ENCODE measurements around the gene HGF. TPM values are rescaled to one million over a fixed set of nuclear protein-coding genes. Genes with fewer than 3 reads are reported as not detected.

HGF gene
- total and polyA plus RNA-seq, 4 donors = 3.1 to 25.5 (median 12.3) TPM

DNA sequence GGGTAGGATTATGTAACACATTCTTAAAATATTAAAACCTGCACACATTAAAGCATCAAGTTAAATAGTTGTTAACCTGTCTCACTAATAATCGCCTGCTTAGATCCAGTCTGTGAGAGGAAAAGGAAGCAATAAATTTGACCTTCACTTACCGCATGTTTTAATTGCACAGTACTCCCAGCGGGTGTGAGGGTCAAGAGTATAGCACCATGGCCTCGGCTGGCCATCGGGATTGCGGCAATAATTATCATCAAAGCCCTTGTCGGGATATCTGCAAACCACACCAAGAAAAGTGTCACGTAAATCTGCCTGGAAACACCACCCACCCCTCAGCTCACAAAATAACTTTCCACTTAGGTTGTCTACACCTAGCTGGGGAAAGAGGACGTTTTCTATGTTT lies 26.6 kb downstream of the HGF start:
- TF ChIP-seq, protein P1, sequence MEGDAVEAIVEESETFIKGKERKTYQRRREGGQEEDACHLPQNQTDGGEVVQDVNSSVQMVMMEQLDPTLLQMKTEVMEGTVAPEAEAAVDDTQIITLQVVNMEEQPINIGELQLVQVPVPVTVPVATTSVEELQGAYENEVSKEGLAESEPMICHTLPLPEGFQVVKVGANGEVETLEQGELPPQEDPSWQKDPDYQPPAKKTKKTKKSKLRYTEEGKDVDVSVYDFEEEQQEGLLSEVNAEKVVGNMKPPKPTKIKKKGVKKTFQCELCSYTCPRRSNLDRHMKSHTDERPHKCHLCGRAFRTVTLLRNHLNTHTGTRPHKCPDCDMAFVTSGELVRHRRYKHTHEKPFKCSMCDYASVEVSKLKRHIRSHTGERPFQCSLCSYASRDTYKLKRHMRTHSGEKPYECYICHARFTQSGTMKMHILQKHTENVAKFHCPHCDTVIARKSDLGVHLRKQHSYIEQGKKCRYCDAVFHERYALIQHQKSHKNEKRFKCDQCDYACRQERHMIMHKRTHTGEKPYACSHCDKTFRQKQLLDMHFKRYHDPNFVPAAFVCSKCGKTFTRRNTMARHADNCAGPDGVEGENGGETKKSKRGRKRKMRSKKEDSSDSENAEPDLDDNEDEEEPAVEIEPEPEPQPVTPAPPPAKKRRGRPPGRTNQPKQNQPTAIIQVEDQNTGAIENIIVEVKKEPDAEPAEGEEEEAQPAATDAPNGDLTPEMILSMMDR (IDR thresholded peaks at IDR 0.05; ENCODE audit: control extremely low read depth, extremely low read depth) = no peak
- Histone ChIP-seq H3K4me3 (no peak overlapping the region), H3K9me3 (ENCODE audit: control insufficient read depth in 4 of 4, insufficient read depth in 3 of 4, low read length in 3 of 4) (no peaks in the 10 kb centered on the region), H3K4me1 (ENCODE audit: control insufficient read depth in 5 of 5, insufficient read depth in 5 of 5, low read length in 5 of 5) (no peaks in the 10 kb centered on the region), H3K36me3 (ENCODE audit: control insufficient read depth in 4 of 4, insufficient read depth in 4 of 4, low read length in 4 of 4) (peaks cover 0 to 20% (median 7%) of the 10 kb centered on the region in 4 donors), H3K27ac (ENCODE audit: low read depth in 1 of 2, low read length in 1 of 2) (no peak overlapping the region), H3K27me3 (ENCODE audit: control insufficient read depth in 3 of 3, insufficient read depth in 3 of 3, low read length in 2 of 3) (no peaks in the 10 kb centered on the region), H3K9ac (ENCODE audit: insufficient read depth in 1 of 2, low read length in 2 of 2) (no peak overlapping the region)
- no peak for ATAC-seq (ENCODE audit: insufficient read depth, low FRiP score)
- 78 to 80% methylated on average over 9 of the region's 9 CpGs for WGBS, 2 donors
- no peak for DNase-seq

DNA sequence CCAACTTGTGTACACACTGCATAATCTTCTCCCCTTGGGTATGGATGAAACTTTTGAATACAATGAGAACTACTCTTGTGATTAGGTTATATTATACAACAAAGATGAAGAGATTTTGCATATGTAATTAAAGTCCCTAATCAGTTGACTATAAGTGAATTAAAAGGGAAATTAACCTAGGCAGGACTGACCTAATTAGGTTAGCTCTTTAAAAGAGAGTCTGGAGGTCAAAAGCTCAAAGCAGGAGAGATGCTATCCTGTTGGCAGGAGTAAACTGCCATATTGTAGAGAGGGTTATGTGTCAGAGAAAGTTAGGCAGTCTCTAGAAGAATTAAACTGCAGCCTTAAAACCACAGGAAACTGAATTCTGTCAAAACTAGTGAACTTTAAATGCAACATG lies 29.4 kb downstream of the HGF start:
- Histone ChIP-seq H3K27me3 (ENCODE audit: control insufficient read depth in 3 of 3, insufficient read depth in 3 of 3, low read length in 2 of 3) (no peaks in the 10 kb centered on the region), H3K27ac (ENCODE audit: low read depth in 1 of 2, low read length in 1 of 2) (no peak overlapping the region), H3K4me3 (no peak overlapping the region), H3K9me3 (ENCODE audit: control insufficient read depth in 4 of 4, insufficient read depth in 3 of 4, low read length in 3 of 4) (no peaks in the 10 kb centered on the region), H3K9ac (ENCODE audit: insufficient read depth in 1 of 2, low read length in 2 of 2) (no peak overlapping the region), H3K36me3 (ENCODE audit: control insufficient read depth in 4 of 4, insufficient read depth in 4 of 4, low read length in 4 of 4) (peaks cover 0 to 25% (median 7%) of the 10 kb centered on the region in 4 donors), H3K4me1 (ENCODE audit: control insufficient read depth in 5 of 5, insufficient read depth in 5 of 5, low read length in 5 of 5) (no peaks in the 10 kb centered on the region)
- ATAC-seq (ENCODE audit: insufficient read depth, low FRiP score) (no peak), DNase-seq (no peak)
- TF ChIP-seq, protein P1 (IDR thresholded peaks at IDR 0.05; ENCODE audit: control extremely low read depth, extremely low read depth) = no peak

DNA sequence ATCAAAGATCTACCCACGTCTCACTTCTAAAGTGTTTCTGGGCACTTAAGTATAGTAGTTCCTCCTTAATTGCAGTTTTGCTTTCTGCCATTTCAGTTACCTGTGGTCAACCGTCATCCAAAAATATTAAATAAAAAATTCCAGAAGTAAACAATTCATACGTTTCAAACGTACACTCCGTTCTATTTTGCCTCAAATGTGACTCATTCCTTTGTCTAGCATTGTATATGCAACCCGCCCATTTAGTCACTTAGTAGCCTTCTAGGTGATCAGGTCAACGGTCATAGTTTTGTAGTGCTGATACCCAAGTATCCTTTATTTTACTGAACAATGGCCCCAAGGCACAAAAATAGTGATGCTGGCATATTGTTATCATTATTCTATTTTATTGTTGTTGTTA lies 33.8 kb downstream of the HGF start:
- Histone ChIP-seq H3K27ac (ENCODE audit: low read depth in 1 of 2, low read length in 1 of 2) (no peak overlapping the region), H3K4me1 (ENCODE audit: control insufficient read depth in 5 of 5, insufficient read depth in 5 of 5, low read length in 5 of 5) (no peaks in the 10 kb centered on the region), H3K4me3 (no peak overlapping the region), H3K36me3 (ENCODE audit: control insufficient read depth in 4 of 4, insufficient read depth in 4 of 4, low read length in 4 of 4) (peaks cover 0 to 17% (median 6%) of the 10 kb centered on the region in 4 donors), H3K9me3 (ENCODE audit: control insufficient read depth in 4 of 4, insufficient read depth in 3 of 4, low read length in 3 of 4) (no peaks in the 10 kb centered on the region), H3K27me3 (ENCODE audit: control insufficient read depth in 3 of 3, insufficient read depth in 3 of 3, low read length in 2 of 3) (no peaks in the 10 kb centered on the region), H3K9ac (ENCODE audit: insufficient read depth in 1 of 2, low read length in 2 of 2) (no peak overlapping the region)
- TF ChIP-seq, protein P1 (IDR thresholded peaks at IDR 0.05; ENCODE audit: control extremely low read depth, extremely low read depth) = no peak
- DNase-seq (no peak), ATAC-seq (ENCODE audit: insufficient read depth, low FRiP score) (no peak)
- 84 to 89% methylated on average over 7 of the region's 7 CpGs for WGBS, 2 donors

DNA sequence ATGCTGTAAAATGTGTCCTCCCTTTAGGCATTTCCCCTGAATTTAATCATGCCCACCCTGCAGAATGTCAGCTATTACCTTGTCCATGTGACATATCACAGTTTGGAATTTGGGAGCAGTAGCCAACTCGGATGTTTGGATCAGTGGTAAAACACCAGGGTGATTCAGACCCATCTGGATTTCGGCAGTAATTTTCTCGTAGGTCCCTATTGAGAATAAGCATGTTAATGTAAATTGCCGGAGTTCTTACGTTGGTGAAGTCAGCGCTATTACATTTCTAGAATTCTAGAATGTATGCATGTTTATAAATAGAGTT lies 44.1 kb downstream of the HGF start:
- WGBS, 2 donors = 81 to 86% methylated on average over 6 of the region's 6 CpGs
- Histone ChIP-seq H3K27me3 (ENCODE audit: control insufficient read depth in 3 of 3, insufficient read depth in 3 of 3, low read length in 2 of 3) (no peaks in the 10 kb centered on the region), H3K27ac (ENCODE audit: low read depth in 1 of 2, low read length in 1 of 2) (no peak overlapping the region), H3K4me1 (ENCODE audit: control insufficient read depth in 5 of 5, insufficient read depth in 5 of 5, low read length in 5 of 5) (peaks cover 0 to 2% (median 0%) of the 10 kb centered on the region in 5 donors), H3K9ac (ENCODE audit: insufficient read depth in 1 of 2, low read length in 2 of 2) (no peak overlapping the region), H3K36me3 (ENCODE audit: control insufficient read depth in 4 of 4, insufficient read depth in 4 of 4, low read length in 4 of 4) (peaks cover 0 to 21% (median 10%) of the 10 kb centered on the region in 4 donors), H3K9me3 (ENCODE audit: control insufficient read depth in 4 of 4, insufficient read depth in 3 of 4, low read length in 3 of 4) (peaks cover 0 to 3% (median 0%) of the 10 kb centered on the region in 4 donors), H3K4me3 (no peak overlapping the region)
- TF ChIP-seq, protein P1 (IDR thresholded peaks at IDR 0.05; ENCODE audit: control extremely low read depth, extremely low read depth) = no peak
- DNase-seq = peak in 2 of 3 donors; percentile 15 to 22
- ATAC-seq (ENCODE audit: insufficient read depth, low FRiP score) = no peak

Data from lung (tissue), 12 donors.